T-cell (primary cell): ENCODE results near the gene B9D1. TPM values are rescaled to one million over a fixed set of nuclear protein-coding genes. Genes with fewer than 3 reads are reported as not detected.

Experiments used
- ATAC-seq, 4 experiments: fragments of 200-7000 bp in 3 of 4; fragments of 150-1000 bp in 1 of 4; cut with Tn5 transposase; replicated peaks in 1 of 4; 1 replicate in 3 of 4; 2 replicates in 1 of 4; pipeline ENCODE4 v1.10.0; 2021; ENCODE audit warnings: moderate library complexity in 3 of 4, mild to moderate bottlenecking in 2 of 4, moderate number of reproducible peaks in 1 of 4
- CTCF ChIA-PET, 2 donors: fragments of 300-600 bp; sonication (Branson Sonifier 250); formaldehyde crosslinking; loops; one replicate each; lab custom pipeline; 2022; ENCODE audit warnings: antibody characterized with exemption in 2 of 2; lab: Charles Lee
- POLR2A ChIA-PET, 2 donors: fragments of 300-600 bp; sonication (Branson Sonifier 250); formaldehyde crosslinking; loops; one replicate each; lab custom pipeline; 2022; ENCODE audit warnings: antibody characterized with exemption in 2 of 2; lab: Charles Lee
- DNase-seq, 35 experiments: peaks; one replicate each; pipeline versions ENCODE4 v3.0.0 to v3.0.0-alpha.2; 2013 to 2023
- H3K27ac ChIP-seq: one replicate; pipeline ENCODE4 v1.5.1; 2013; ENCODE audit warnings: low read length
- H3K27me3 ChIP-seq, 2 experiments: replicated peaks in 1 of 2; 1 replicate in 1 of 2; 2 replicates in 1 of 2; pipeline versions ENCODE4 v1.6.1 to v1.7.0; 2013; ENCODE audit warnings: low read length in 1 of 2, mixed read lengths in 1 of 2; ENCODE audit not compliant: control insufficient read depth in 2 of 2, insufficient read depth in 2 of 2; ENCODE audit errors: extremely low read depth in 1 of 2
- H3K36me3 ChIP-seq, 2 donors: 1 replicate in 1 of 2; 2 replicates in 1 of 2; pipeline versions ENCODE4 v1.6.1 to v1.7.0; 2013; ENCODE audit warnings: low read length in 1 of 2; ENCODE audit not compliant: control insufficient read depth in 2 of 2, insufficient read depth in 1 of 2; ENCODE audit errors: extremely low read depth in 1 of 2
- H3K4me1 ChIP-seq, 2 experiments: 1 replicate in 1 of 2; 2 replicates in 1 of 2; pipeline versions ENCODE4 v1.6.1 to v1.7.0; 2013; ENCODE audit warnings: low read length in 2 of 2, mixed read lengths in 1 of 2; ENCODE audit not compliant: insufficient read depth in 2 of 2, control insufficient read depth in 1 of 2; ENCODE audit errors: extremely low read depth in 1 of 2
- H3K4me3 ChIP-seq, 2 donors: 1 replicate in 1 of 2; 2 replicates in 1 of 2; pipeline versions ENCODE4 v1.5.1 to v1.7.0; 2013; ENCODE audit warnings: mild to moderate bottlenecking in 2 of 2, low read length in 1 of 2, moderate library complexity in 1 of 2; ENCODE audit not compliant: control insufficient read depth in 1 of 2; ENCODE audit errors: extremely low read depth in 1 of 2
- H3K9me3 ChIP-seq: 2 replicates; pipeline ENCODE4 v1.7.0; 2013
- H3K27ac Mint-ChIP-seq, 2 donors: one replicate each; pipeline ENCODE4 v1.8.0; 2020 to 2021; ENCODE audit warnings: mild to moderate bottlenecking in 2 of 2, mixed read lengths in 2 of 2
- H3K27me3 Mint-ChIP-seq, 2 donors: one replicate each; pipeline ENCODE4 v1.8.0; 2021 to 2022; ENCODE audit warnings: mixed read lengths in 2 of 2
- H3K36me3 Mint-ChIP-seq: one replicate; pipeline ENCODE4 v1.8.0; 2021; ENCODE audit warnings: mixed read lengths
- H3K4me1 Mint-ChIP-seq, 3 donors: one replicate each; pipeline ENCODE4 v1.8.0; 2020 to 2022; ENCODE audit warnings: mixed read lengths in 3 of 3, mild to moderate bottlenecking in 1 of 3
- H3K4me3 Mint-ChIP-seq, 3 donors: one replicate each; pipeline ENCODE4 v1.8.0; 2020 to 2022; ENCODE audit warnings: mild to moderate bottlenecking in 3 of 3, mixed read lengths in 3 of 3, moderate library complexity in 3 of 3
- H3K9me3 Mint-ChIP-seq, 3 donors: one replicate each; pipeline ENCODE4 v1.8.0; 2020 to 2022; ENCODE audit warnings: mixed read lengths in 3 of 3
- WGBS: methylation state at CpG from one replicate; pipeline ENCODE4 v1.1.5; 2013; ENCODE audit warnings: missing lambda C conversion rate; ENCODE audit not compliant: insufficient coverage; 5-methylcytosine and 5-hydroxymethylcytosine counted together
- total RNA-seq, 35 experiments: library from RNA in 6 of 35; stranded (reverse) in 6 of 35; fragments of 120-200 nt in 1 of 35; gene quantifications; one replicate each; pipeline versions ENCODE4 v1.2.1 to v1.2.4 and lab custom pipeline; 2013 to 2026

The B9D1 gene
- total RNA-seq, 5 donors from 2014 or later (not counting 1 experiment from before 2014, with no cell fraction given) = 1.2 to 2.5 (median 2.1) TPM

- peaks cover 9% of the 10 kb centered on the region for H3K36me3 Mint-ChIP-seq
- 100% methylated on average over 1 of the region's 5 CpGs for WGBS
- no peaks in the 10 kb centered on the region for H3K4me1 ChIP-seq
- CTCF ChIA-PET = no interaction called here
- H3K27me3 ChIP-seq = peaks cover 5 to 21% of the 10 kb centered on the region in 2 experiments
- peaks cover 0 to 5% of the 10 kb centered on the region in 2 donors for H3K27me3 Mint-ChIP-seq
- no peak for ATAC-seq
- H3K36me3 ChIP-seq = no peaks in the 10 kb centered on the region
- H3K27ac Mint-ChIP-seq = no peak overlapping the region
- no peak overlapping the region for H3K4me3 ChIP-seq
- no peaks in the 10 kb centered on the region for H3K9me3 ChIP-seq
- peaks cover 0 to 12% (median 8%) of the 10 kb centered on the region in 3 donors for H3K9me3 Mint-ChIP-seq
- no peaks in the 10 kb centered on the region for H3K4me1 Mint-ChIP-seq
- H3K27ac ChIP-seq = no peak overlapping the region
- POLR2A ChIA-PET = no interaction called here
- no peak for DNase-seq
- no peak overlapping the region for H3K4me3 Mint-ChIP-seq
Observed at GRCh38 chr17:19322129-19322505, 40.4 kb downstream of the B9D1 start.

- DNase-seq (no peak), ATAC-seq (no peak)
- Histone ChIP-seq H3K4me3 (no peak overlapping the region), H3K27ac (no peak overlapping the region), H3K27me3 (peaks cover 5 to 22% of the 10 kb centered on the region in 2 experiments), H3K9me3 (no peaks in the 10 kb centered on the region), H3K36me3 (no peaks in the 10 kb centered on the region), H3K4me1 (no peaks in the 10 kb centered on the region)
- Mint-ChIP-seq H3K4me3 (no peak overlapping the region), H3K36me3 (peaks cover 9% of the 10 kb centered on the region), H3K27me3 (peaks cover 0 to 5% of the 10 kb centered on the region in 2 donors), H3K4me1 (no peaks in the 10 kb centered on the region), H3K27ac (no peak overlapping the region), H3K9me3 (peaks cover 0 to 12% (median 8%) of the 10 kb centered on the region in 3 donors)
- 95% methylated on average over 4 of the region's 9 CpGs for WGBS
- ChIA-PET CTCF (no interaction called here), POLR2A (no interaction called here)
Observed at GRCh38 chr17:19321481-19322128, 40.9 kb downstream of the B9D1 start.

- Mint-ChIP-seq H3K4me3 (no peak overlapping the region), H3K27ac (no peak overlapping the region)
- WGBS = 75% methylated on average over 5 of the region's 5 CpGs
Observed at GRCh38 chr17:19320876-19321275, 41.6 kb downstream of the B9D1 start.

GRCh38 chr17:19319771-19320505 lies 42.6 kb downstream of the B9D1 start:
- WGBS = 95% methylated on average over 9 of the region's 12 CpGs
- peaks cover 0 to under 1% (median 0%) of the 10 kb centered on the region in 3 donors for H3K9me3 Mint-ChIP-seq
- Histone ChIP-seq H3K4me3 (no peak overlapping the region), H3K9me3 (no peaks in the 10 kb centered on the region), H3K36me3 (no peaks in the 10 kb centered on the region), H3K4me1 (no peaks in the 10 kb centered on the region), H3K27me3 (peaks cover 5 to 27% of the 10 kb centered on the region in 2 experiments), H3K27ac (no peak overlapping the region)
- peaks cover 0 to 6% of the 10 kb centered on the region in 2 donors for H3K27me3 Mint-ChIP-seq
- ATAC-seq (no peak), DNase-seq (no peak)
- H3K4me3 Mint-ChIP-seq = no peak overlapping the region
- CTCF ChIA-PET = no interaction called here
- no peaks in the 10 kb centered on the region for H3K4me1 Mint-ChIP-seq
- no peak overlapping the region for H3K27ac Mint-ChIP-seq
- peaks cover 18% of the 10 kb centered on the region for H3K36me3 Mint-ChIP-seq
- POLR2A ChIA-PET = no interaction called here

More at GRCh38 chr17:19320876-19321275, 41.6 kb downstream of the B9D1 start:
- H3K4me1 Mint-ChIP-seq = no peaks in the 10 kb centered on the region
- H3K36me3 Mint-ChIP-seq = peaks cover 14% of the 10 kb centered on the region
- Histone ChIP-seq H3K4me1 (no peaks in the 10 kb centered on the region), H3K36me3 (no peaks in the 10 kb centered on the region), H3K9me3 (no peaks in the 10 kb centered on the region), H3K4me3 (no peak overlapping the region), H3K27ac (no peak overlapping the region), H3K27me3 (peaks cover 5 to 22% of the 10 kb centered on the region in 2 experiments)
- ChIA-PET CTCF (no interaction called here), POLR2A (no interaction called here)
- H3K9me3 Mint-ChIP-seq = peaks cover 0 to 9% (median 5%) of the 10 kb centered on the region in 3 donors
- peaks cover 0 to 5% of the 10 kb centered on the region in 2 donors for H3K27me3 Mint-ChIP-seq
- DNase-seq (no peak), ATAC-seq (no peak)

- ATAC-seq (no peak), DNase-seq (no peak)
- Histone ChIP-seq H3K9me3 (no peaks in the 10 kb centered on the region), H3K4me1 (no peaks in the 10 kb centered on the region), H3K27ac (no peak overlapping the region), H3K4me3 (no peak overlapping the region), H3K36me3 (no peaks in the 10 kb centered on the region), H3K27me3 (peaks cover 5 to 31% of the 10 kb centered on the region in 2 experiments)
- ChIA-PET POLR2A (no interaction called here), CTCF (no interaction called here)
- peaks cover 25% of the 10 kb centered on the region for H3K36me3 Mint-ChIP-seq
- no peak overlapping the region for H3K4me3 Mint-ChIP-seq
- H3K27me3 Mint-ChIP-seq = peaks cover 4 to 11% of the 10 kb centered on the region in 2 donors
- no peaks in the 10 kb centered on the region for H3K4me1 Mint-ChIP-seq
- H3K27ac Mint-ChIP-seq = no peak overlapping the region
- H3K9me3 Mint-ChIP-seq = no peaks in the 10 kb centered on the region
- WGBS = 84% methylated on average over 4 of the region's 6 CpGs
Observed at GRCh38 chr17:19318611-19319010, 43.9 kb downstream of the B9D1 start.

GRCh38 chr17:19317359-19318095 lies 45.0 kb downstream of the B9D1 start:
- Mint-ChIP-seq H3K9me3 (no peaks in the 10 kb centered on the region), H3K4me1 (no peaks in the 10 kb centered on the region), H3K27me3 (peaks cover 4 to 17% of the 10 kb centered on the region in 2 donors), H3K4me3 (no peak overlapping the region), H3K27ac (no peak overlapping the region), H3K36me3 (peaks cover 25% of the 10 kb centered on the region)
- Histone ChIP-seq H3K27ac (no peak overlapping the region), H3K36me3 (peaks cover 0 to 2% of the 10 kb centered on the region in 2 donors), H3K9me3 (no peaks in the 10 kb centered on the region), H3K4me1 (no peaks in the 10 kb centered on the region), H3K27me3 (peaks cover 5 to 39% of the 10 kb centered on the region in 2 experiments), H3K4me3 (no peak overlapping the region)
- DNase-seq = no peak
- 84% methylated on average over 19 of the region's 19 CpGs for WGBS
- CTCF ChIA-PET = no interaction called here
- POLR2A ChIA-PET = no interaction called here
- no peak for ATAC-seq
